ENCODE measurements around the gene RPS6KB1. TPM values are rescaled to one million over a fixed set of nuclear protein-coding genes. Genes with fewer than 3 reads are reported as not detected.
"Not testable (repeated sequence)": the region's sequence is repeated elsewhere in the genome, so short reads cannot be mapped to it uniquely, and the experiment has no call there.

Gene RPS6KB1
- total and polyA plus RNA-seq, 8 donors, result 10.0 to 24.5 (median 19.5) TPM

DNA sequence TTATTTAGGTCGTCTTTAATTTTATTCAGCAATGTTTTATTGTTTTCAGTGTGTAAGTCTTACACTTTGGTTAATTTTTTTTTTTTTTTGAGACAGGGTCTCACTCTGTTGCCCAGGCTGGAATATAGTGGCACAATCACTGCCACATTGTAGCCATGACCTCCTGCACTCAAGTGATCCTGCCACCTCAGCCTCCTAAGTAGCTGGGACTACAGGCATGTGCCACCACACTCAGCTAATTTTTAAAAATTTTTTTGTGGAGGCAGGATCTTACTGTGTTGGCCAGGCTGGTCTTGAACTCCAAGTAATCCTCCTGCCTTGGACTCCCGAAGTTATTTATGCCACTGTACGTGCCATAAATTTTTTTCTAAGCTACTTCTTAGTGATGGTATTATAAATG is 14.5 kb downstream of the RPS6KB1 start:
- Histone ChIP-seq H3K9me3 (no peaks in the 10 kb centered on the region), H3K36me3 (peaks cover 0 to 5% (median 0%) of the 10 kb centered on the region in 3 donors), H3K27me3 (no peaks in the 10 kb centered on the region), H3K27ac (no peak overlapping the region), H3K4me3 (no peak overlapping the region), H3K4me1 (peaks cover 0 to 5% (median 0%) of the 10 kb centered on the region in 3 donors)
- FAIRE-seq (no peak), DNase-seq (no peak), ATAC-seq (no peak)
- 87 to 91% methylated on average over 3 of the region's 3 CpGs for WGBS, 2 donors
- intact Hi-C loops (cut with DNase I), result no loop called here
- TF ChIP-seq, protein P1, sequence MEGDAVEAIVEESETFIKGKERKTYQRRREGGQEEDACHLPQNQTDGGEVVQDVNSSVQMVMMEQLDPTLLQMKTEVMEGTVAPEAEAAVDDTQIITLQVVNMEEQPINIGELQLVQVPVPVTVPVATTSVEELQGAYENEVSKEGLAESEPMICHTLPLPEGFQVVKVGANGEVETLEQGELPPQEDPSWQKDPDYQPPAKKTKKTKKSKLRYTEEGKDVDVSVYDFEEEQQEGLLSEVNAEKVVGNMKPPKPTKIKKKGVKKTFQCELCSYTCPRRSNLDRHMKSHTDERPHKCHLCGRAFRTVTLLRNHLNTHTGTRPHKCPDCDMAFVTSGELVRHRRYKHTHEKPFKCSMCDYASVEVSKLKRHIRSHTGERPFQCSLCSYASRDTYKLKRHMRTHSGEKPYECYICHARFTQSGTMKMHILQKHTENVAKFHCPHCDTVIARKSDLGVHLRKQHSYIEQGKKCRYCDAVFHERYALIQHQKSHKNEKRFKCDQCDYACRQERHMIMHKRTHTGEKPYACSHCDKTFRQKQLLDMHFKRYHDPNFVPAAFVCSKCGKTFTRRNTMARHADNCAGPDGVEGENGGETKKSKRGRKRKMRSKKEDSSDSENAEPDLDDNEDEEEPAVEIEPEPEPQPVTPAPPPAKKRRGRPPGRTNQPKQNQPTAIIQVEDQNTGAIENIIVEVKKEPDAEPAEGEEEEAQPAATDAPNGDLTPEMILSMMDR (IDR thresholded peaks at IDR 0.05), result no peak

- H3K27ac ChIP-seq, result no peak overlapping the region
- ATAC-seq, result peak; percentile 54 to 84 (median 79)
- H3K9me3 ChIP-seq, result no peaks in the 10 kb centered on the region
- intact Hi-C loops (cut with DNase I), result loop anchor here in 1 of 3 donors (10.0 kb wide), 1 partner anchor 130 kb away; no protein-coding TSS in a partner anchor
- peaks cover 0 to 5% (median 0%) of the 10 kb centered on the region in 3 donors for H3K4me1 ChIP-seq
- WGBS, 2 donors, result 78 to 79% methylated on average over 1 of the region's 1 CpG
- H3K27me3 ChIP-seq, result no peaks in the 10 kb centered on the region
- no peak for DNase-seq
- no peak overlapping the region for H3K4me3 ChIP-seq
- TF ChIP-seq, protein P1 (IDR thresholded peaks at IDR 0.05), result peak; percentile 42 to 54 (median 48)
- FAIRE-seq, result peak; percentile 90
- H3K36me3 ChIP-seq, result peaks cover 0 to 59% (median 8%) of the 10 kb centered on the region in 3 donors
Measured at GRCh38 chr17:59914274-59914854, 21.4 kb downstream of the RPS6KB1 start.

DNA sequence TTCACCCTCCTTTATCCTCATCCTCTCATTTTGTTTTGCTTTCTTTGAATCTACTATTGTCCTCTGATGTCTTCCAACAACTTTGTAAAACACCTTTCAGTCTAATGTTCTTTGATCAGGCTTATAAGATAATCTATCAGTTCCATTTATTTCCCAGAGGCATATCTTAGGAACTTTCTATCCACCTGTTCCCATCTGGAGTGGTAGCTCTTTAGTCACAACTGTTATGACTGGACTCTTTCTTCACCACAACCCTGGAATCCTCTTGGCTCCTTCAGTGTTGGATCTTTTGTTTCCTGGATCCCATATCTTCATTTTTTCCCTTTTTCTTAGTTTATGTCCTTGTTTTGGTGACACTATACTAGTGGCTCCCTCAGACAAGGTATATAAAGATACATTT is 23.5 kb downstream of the RPS6KB1 start:
- Histone ChIP-seq H3K27me3 (no peaks in the 10 kb centered on the region), H3K9me3 (no peaks in the 10 kb centered on the region), H3K36me3 (peaks cover 0 to 54% (median 10%) of the 10 kb centered on the region in 3 donors), H3K4me1 (no peaks in the 10 kb centered on the region), H3K4me3 (no peak overlapping the region), H3K27ac (no peak overlapping the region)
- intact Hi-C loops (cut with DNase I), result loop anchor here in 1 of 3 donors (10.0 kb wide), 1 partner anchor 128 kb away; no protein-coding TSS in a partner anchor
- TF ChIP-seq, protein P1 (IDR thresholded peaks at IDR 0.05), result no peak
- ATAC-seq (no peak), DNase-seq (no peak), FAIRE-seq (no peak)

DNA sequence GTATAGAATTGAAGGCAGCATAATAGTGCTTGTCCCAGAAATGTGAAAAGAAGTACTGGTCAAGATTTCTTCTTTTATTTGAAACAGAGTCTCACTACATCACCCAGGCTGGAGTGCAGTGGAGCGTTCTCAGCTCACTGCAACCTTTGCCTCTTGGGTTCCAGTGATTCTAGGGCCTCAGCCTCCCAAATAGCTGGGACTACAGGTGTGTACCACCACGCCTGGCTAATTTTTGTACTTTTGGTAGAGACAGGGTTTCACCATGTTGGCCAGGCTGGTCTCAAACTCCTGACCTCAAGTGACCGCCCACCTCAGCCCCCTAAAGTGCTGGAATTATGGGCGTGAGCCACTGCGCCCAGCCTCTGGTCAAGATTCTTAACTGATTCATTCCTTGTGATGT is 27.7 kb downstream of the RPS6KB1 start:
- not testable (repeated sequence) for H3K27ac ChIP-seq, H3K9me3 ChIP-seq, ATAC-seq, H3K27me3 ChIP-seq, H3K4me3 ChIP-seq, FAIRE-seq, DNase-seq, H3K4me1 ChIP-seq
- 96 to 99% methylated on average over 5 of the region's 5 CpGs for WGBS, 2 donors
- H3K36me3 ChIP-seq, result peaks cover 0 to 48% (median 7%) of the 10 kb centered on the region in 3 donors
- intact Hi-C loops (cut with DNase I), result loop anchor here in 1 of 3 donors (5.0 kb wide), 1 partner anchor 117 kb away; no protein-coding TSS in a partner anchor

DNA sequence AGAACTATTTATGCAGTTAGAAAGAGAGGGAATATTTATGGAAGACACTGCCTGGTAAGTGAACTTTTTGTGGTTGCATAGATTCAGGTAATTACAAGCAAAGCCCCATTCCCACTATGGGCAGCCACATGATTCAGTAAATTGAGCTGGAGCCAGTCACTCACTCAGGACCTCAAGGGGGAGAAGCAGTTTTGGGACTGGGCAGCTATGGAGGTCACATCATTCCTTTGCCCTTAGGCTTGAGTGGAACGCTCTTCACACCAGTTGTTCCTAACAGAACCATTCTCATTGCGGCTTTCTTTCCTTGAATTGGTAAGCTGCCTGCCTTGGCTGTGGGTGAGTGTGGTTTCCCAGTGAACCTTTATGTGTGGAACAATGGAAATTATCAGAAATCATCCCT is 37.2 kb downstream of the RPS6KB1 start:
- H3K9me3 ChIP-seq; H3K4me3 ChIP-seq; DNase-seq; intact Hi-C loops (cut with DNase I); H3K27ac ChIP-seq; FAIRE-seq; H3K4me1 ChIP-seq; H3K27me3 ChIP-seq; ATAC-seq: not testable (repeated sequence)
- peaks cover 0 to 75% (median 23%) of the 10 kb centered on the region in 3 donors for H3K36me3 ChIP-seq
- 98 to 100% methylated on average over 2 of the region's 2 CpGs for WGBS, 2 donors

- peaks cover 0 to 79% (median 29%) of the 10 kb centered on the region in 3 donors for H3K36me3 ChIP-seq
- FAIRE-seq; H3K27me3 ChIP-seq; H3K4me1 ChIP-seq; intact Hi-C loops (cut with DNase I); H3K9me3 ChIP-seq; H3K27ac ChIP-seq; DNase-seq; H3K4me3 ChIP-seq: not testable (repeated sequence)
- WGBS, 2 donors, result 70 to 80% methylated on average over 3 of the region's 3 CpGs
- peak in 2 of 4 donors; percentile 31 to 66 for ATAC-seq
Measured at GRCh38 chr17:59930768-59931167, 37.8 kb downstream of the RPS6KB1 start.

GRCh38 chr17:59933317-59933716 is 40.4 kb downstream of the RPS6KB1 start:
- H3K9me3 ChIP-seq; H3K4me3 ChIP-seq; H3K27ac ChIP-seq; H3K4me1 ChIP-seq; intact Hi-C loops (cut with DNase I); FAIRE-seq; H3K27me3 ChIP-seq; DNase-seq; ATAC-seq: not testable (repeated sequence)
- WGBS, 2 donors, result 90 to 98% methylated on average over 1 of the region's 1 CpG
- peaks cover 0 to 81% (median 40%) of the 10 kb centered on the region in 3 donors for H3K36me3 ChIP-seq

DNA sequence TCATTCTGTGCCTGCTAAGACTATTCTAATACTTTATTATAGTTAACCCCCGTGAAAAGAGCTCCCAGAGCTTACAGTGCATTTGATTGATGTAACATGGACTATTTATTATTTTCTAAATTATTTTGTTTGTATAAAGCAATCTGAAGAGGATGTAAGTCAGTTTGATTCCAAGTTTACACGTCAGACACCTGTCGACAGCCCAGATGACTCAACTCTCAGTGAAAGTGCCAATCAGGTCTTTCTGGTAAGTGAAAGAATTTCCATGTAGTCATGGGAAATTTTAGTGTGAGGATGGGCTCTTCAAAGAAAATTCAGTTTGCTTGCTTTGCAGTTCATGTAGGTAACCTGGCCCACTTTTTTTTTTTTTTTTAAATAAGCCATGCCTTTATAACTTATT is 47.8 kb downstream of the RPS6KB1 start:
- H3K27me3 ChIP-seq; H3K9me3 ChIP-seq; H3K27ac ChIP-seq; FAIRE-seq; DNase-seq; ATAC-seq; H3K4me3 ChIP-seq; intact Hi-C loops (cut with DNase I); H3K4me1 ChIP-seq: not testable (repeated sequence)
- peaks cover 0 to 37% (median 17%) of the 10 kb centered on the region in 3 donors for H3K36me3 ChIP-seq
- WGBS, 2 donors, result 79 to 81% methylated on average over 3 of the region's 3 CpGs

Data from pancreas (tissue), 10 donors.